Hepatocyte (in vitro differentiated cells): ENCODE data around the gene VAV3. TPM values are rescaled to one million over a fixed set of nuclear protein-coding genes. Genes with fewer than 3 reads are reported as not detected.

Experiments used
- DNase-seq: peaks from one replicate; pipeline ENCODE4 v3.0.0-alpha.2; 2016; ENCODE audit warnings: low spot score
- H2AFZ ChIP-seq: fragments of 200-600 bp; sonication (generic); 2 replicates; pipeline ENCODE4 v1.6.0; 2016; ENCODE audit warnings: antibody characterized with exemption, mild to moderate bottlenecking
- H3K27ac ChIP-seq: fragments of 200-600 bp; sonication (generic); 2 replicates; pipeline ENCODE4 v1.5.1; 2016; ENCODE audit warnings: mild to moderate bottlenecking
- H3K27me3 ChIP-seq: fragments of 200-600 bp; sonication (generic); 2 replicates; pipeline ENCODE4 v1.6.1; 2016
- H3K36me3 ChIP-seq: fragments of 200-600 bp; sonication (generic); replicated peaks from 2 replicates; pipeline ENCODE4 v1.5.1; 2016; ENCODE audit warnings: low read depth; ENCODE audit not compliant: insufficient read depth
- H3K4me1 ChIP-seq: fragments of 200-600 bp; sonication (generic); 2 replicates; pipeline ENCODE4 v1.5.1; 2016; ENCODE audit warnings: mild to moderate bottlenecking, moderate library complexity; ENCODE audit not compliant: insufficient read depth
- H3K4me2 ChIP-seq: fragments of 200-600 bp; sonication (generic); 2 replicates; pipeline ENCODE4 v1.6.0; 2016
- H3K4me3 ChIP-seq: fragments of 200-600 bp; sonication (generic); 2 replicates; pipeline ENCODE4 v1.5.1; 2016; ENCODE audit warnings: mild to moderate bottlenecking
- H3K79me2 ChIP-seq: fragments of 200-600 bp; sonication (generic); 2 replicates; pipeline ENCODE4 v1.6.0; 2017; ENCODE audit warnings: mild to moderate bottlenecking
- H3K9me2 ChIP-seq: fragments of 200-600 bp; sonication (generic); replicated peaks from 2 replicates; pipeline ENCODE4 v1.6.0; 2017; ENCODE audit warnings: mild to moderate bottlenecking; ENCODE audit not compliant: insufficient read depth
- H3K9me3 ChIP-seq: fragments of 200-600 bp; sonication (generic); 2 replicates; pipeline ENCODE4 v1.5.1; 2016; ENCODE audit warnings: low read depth, mild to moderate bottlenecking
- H4K20me1 ChIP-seq: fragments of 200-600 bp; sonication (generic); 2 replicates; pipeline ENCODE4 v1.6.0; 2016; ENCODE audit warnings: mild to moderate bottlenecking; ENCODE audit not compliant: insufficient read depth, poor library complexity, severe bottlenecking
- EZH2 ChIP-seq: fragments of 200-600 bp; sonication (generic); IDR thresholded peaks from 2 replicates; pipeline ENCODE4 v1.6.1; 2016; ENCODE audit warnings: antibody characterized with exemption, mild to moderate bottlenecking, borderline replicate concordance
- EZH2phosphoT487 ChIP-seq: fragments of 200-600 bp; sonication (generic); IDR thresholded peaks from one replicate; pipeline ENCODE4 v1.6.1; 2018; ENCODE audit warnings: antibody characterized with exemption, mild to moderate bottlenecking, low read depth, moderate library complexity; ENCODE audit not compliant: unreplicated experiment, severe bottlenecking
- WGBS: methylation state at CpG from one replicate; pipeline ENCODE4 v1.1.6; 2016; ENCODE audit warnings: low lambda C conversion rate; ENCODE audit errors: missing lambda C conversion rate; 5-methylcytosine and 5-hydroxymethylcytosine counted together
- polyA plus RNA-seq: library from polyadenylated mRNA; unstranded; fragments of >200 nt; fragmentation: Nextera tagmentation; extraction: Ambion mirVana; gene quantifications from 2 replicates; pipeline ENCODE4 v1.2.1, GENCODE V29; 2016
- total RNA-seq: library from RNA; depleted of rRNA; stranded (reverse); fragments of >200 nt; gene quantifications from 2 replicates; pipeline ENCODE4 v1.2.3, GENCODE V29; 2014
- TF ChIP-seq, protein P1 (sequence below): fragments of 200-600 bp; sonication (generic); IDR thresholded peaks from 2 replicates; pipeline ENCODE4 v1.5.1; 2016; ENCODE audit warnings: antibody characterized with exemption, mild to moderate bottlenecking; ENCODE audit not compliant: poor library complexity

The VAV3 gene
- total and polyA plus RNA-seq, 2 experiments from 2014 or later: 12.3 to 40.5 TPM

DNA sequence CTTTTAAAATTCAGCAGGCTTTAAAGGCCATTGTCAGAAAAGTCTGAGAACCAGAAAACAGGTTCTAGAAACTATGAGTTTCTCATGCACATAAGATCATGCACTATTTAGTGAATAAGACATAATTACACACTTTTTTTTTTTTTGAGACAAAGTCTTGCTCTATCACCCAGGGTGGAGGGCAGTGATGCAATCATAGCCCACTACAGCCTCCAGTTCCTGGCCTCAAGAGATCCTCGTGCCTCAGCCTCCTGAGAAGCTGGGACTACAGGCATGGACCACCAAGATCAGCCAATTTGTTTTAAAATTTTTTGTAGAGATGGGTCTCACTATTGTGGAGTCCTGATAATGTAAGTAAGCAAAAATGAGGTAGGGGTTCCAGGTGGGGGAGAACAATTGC lies 134.9 kb downstream of the VAV3 start:
- Histone ChIP-seq H3K27ac (no peak overlapping the region), H4K20me1 (no peaks in the 10 kb centered on the region), H3K4me2 (no peak overlapping the region), H3K4me3 (no peak overlapping the region), H3K9me3 (no peaks in the 10 kb centered on the region), H3K36me3 (no peaks in the 10 kb centered on the region), H3K27me3 (no peaks in the 10 kb centered on the region), H3K79me2 (no peaks in the 10 kb centered on the region), H3K9me2 (no peaks in the 10 kb centered on the region), H2AFZ (no peak overlapping the region), H3K4me1 (no peaks in the 10 kb centered on the region)
- WGBS: 100% methylated on average over 1 of the region's 1 CpG
- DNase-seq: no peak
- TF ChIP-seq, protein P1, sequence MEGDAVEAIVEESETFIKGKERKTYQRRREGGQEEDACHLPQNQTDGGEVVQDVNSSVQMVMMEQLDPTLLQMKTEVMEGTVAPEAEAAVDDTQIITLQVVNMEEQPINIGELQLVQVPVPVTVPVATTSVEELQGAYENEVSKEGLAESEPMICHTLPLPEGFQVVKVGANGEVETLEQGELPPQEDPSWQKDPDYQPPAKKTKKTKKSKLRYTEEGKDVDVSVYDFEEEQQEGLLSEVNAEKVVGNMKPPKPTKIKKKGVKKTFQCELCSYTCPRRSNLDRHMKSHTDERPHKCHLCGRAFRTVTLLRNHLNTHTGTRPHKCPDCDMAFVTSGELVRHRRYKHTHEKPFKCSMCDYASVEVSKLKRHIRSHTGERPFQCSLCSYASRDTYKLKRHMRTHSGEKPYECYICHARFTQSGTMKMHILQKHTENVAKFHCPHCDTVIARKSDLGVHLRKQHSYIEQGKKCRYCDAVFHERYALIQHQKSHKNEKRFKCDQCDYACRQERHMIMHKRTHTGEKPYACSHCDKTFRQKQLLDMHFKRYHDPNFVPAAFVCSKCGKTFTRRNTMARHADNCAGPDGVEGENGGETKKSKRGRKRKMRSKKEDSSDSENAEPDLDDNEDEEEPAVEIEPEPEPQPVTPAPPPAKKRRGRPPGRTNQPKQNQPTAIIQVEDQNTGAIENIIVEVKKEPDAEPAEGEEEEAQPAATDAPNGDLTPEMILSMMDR: no peak
- no peak for TF ChIP-seq EZH2phosphoT487
- no peak for TF ChIP-seq EZH2

DNA sequence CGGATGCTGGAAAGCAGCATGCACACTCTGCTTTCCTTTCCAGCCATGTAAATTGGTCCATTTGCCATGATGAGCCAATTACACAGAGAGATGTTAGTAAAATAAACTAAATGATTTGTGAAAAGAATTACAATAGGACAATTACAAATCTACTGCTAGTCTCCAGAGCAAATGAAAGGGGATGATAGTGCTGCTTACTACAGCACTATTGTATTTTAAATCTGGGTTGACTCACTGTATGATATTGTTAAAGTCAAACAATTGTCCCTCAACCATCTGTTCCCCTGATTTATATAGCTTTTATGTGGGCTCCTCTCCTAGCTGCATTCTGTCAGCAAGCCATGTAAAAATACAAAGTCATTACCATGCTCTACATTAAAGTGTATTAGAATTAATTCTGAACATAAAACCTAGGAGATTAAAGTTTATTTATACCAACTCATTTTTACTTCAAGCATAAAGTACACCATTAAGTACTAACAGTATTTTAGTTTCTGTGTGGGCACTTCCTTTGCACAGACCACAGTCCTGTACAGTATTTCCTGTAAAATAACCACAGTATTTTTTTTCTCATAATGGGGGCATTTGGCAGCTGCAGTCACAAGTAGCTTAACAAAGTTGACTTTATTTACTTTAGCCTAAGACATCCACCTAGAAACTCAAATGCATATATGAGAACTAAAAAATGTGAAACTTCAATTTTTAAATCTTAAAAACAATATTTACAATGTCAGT lies 135.8 kb downstream of the VAV3 start:
- Histone ChIP-seq H3K27ac (no peak overlapping the region), H3K36me3 (no peaks in the 10 kb centered on the region), H3K9me2 (no peaks in the 10 kb centered on the region), H3K79me2 (no peaks in the 10 kb centered on the region), H3K9me3 (no peaks in the 10 kb centered on the region), H4K20me1 (no peaks in the 10 kb centered on the region), H3K4me3 (no peak overlapping the region), H3K4me1 (no peaks in the 10 kb centered on the region), H2AFZ (no peak overlapping the region), H3K4me2 (no peak overlapping the region), H3K27me3 (no peaks in the 10 kb centered on the region)
- no peak for DNase-seq
- WGBS: 71% methylated on average over 1 of the region's 1 CpG
- TF ChIP-seq EZH2phosphoT487: no peak
- TF ChIP-seq, protein P1: no peak

DNA sequence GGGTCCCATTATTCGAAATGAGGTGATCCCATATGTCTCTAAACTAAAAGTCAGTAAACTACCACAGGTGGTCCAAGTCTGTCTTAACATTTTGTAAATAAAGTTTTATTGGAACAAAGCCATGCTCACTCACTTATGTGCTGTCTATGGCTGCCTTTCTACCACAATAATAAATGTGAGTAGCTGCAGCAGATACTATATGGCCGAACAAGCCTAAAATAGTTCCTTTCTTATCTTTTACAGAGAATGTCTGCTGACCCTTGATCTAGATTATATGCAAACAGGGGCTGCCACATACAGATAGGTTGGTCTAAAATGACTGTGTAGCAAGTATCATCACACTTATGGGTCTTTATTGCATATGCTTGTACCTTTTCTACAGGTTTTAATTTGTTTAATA lies 140.0 kb downstream of the VAV3 start:
- Histone ChIP-seq H3K9me3 (no peaks in the 10 kb centered on the region), H3K4me1 (no peaks in the 10 kb centered on the region), H3K27ac (no peak overlapping the region), H3K36me3 (no peaks in the 10 kb centered on the region), H4K20me1 (no peaks in the 10 kb centered on the region), H3K27me3 (no peaks in the 10 kb centered on the region), H2AFZ (no peak overlapping the region), H3K9me2 (no peaks in the 10 kb centered on the region), H3K4me2 (no peak overlapping the region), H3K79me2 (no peaks in the 10 kb centered on the region), H3K4me3 (no peak overlapping the region)
- DNase-seq: no peak
- 84% methylated on average over 2 of the region's 2 CpGs for WGBS
- TF ChIP-seq, protein P1: no peak
- no peak for TF ChIP-seq EZH2
- no peak for TF ChIP-seq EZH2phosphoT487
